ENCODE data around the gene GAL3ST3. TPM values are rescaled to one million over a fixed set of nuclear protein-coding genes. Genes with fewer than 3 reads are reported as not detected.
A peak's percentile ranks its signal among the peaks of the same experiment; 100 is the strongest.

Gene GAL3ST3
- total RNA-seq, 1 donor: not detected

DNA sequence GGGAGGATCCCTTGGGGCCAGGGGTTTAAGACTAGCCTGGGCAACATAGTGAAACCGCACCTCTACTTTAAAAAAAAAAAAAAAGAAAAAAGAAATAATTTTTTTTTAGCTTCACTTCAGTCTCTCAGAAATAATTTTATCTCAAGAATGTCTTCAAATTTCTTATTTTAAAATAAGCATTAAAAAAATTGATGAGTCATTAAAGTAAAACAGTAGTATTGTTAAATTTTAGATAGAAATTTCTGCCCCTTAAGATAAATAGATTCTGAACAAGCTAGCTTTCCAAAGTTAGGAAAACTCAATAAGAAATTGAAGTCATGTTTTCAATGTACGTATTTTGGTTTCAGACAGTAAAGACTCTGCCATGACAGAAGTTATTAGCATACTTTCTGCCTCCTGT is 13.4 kb upstream of the GAL3ST3 start:
- TF ChIP-seq, protein P1, sequence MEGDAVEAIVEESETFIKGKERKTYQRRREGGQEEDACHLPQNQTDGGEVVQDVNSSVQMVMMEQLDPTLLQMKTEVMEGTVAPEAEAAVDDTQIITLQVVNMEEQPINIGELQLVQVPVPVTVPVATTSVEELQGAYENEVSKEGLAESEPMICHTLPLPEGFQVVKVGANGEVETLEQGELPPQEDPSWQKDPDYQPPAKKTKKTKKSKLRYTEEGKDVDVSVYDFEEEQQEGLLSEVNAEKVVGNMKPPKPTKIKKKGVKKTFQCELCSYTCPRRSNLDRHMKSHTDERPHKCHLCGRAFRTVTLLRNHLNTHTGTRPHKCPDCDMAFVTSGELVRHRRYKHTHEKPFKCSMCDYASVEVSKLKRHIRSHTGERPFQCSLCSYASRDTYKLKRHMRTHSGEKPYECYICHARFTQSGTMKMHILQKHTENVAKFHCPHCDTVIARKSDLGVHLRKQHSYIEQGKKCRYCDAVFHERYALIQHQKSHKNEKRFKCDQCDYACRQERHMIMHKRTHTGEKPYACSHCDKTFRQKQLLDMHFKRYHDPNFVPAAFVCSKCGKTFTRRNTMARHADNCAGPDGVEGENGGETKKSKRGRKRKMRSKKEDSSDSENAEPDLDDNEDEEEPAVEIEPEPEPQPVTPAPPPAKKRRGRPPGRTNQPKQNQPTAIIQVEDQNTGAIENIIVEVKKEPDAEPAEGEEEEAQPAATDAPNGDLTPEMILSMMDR (IDR thresholded peaks at IDR 0.05; ENCODE audit: extremely low read depth, low read depth, low read length): no peak
- Histone ChIP-seq H3K36me3 (ENCODE audit: insufficient read depth, low read length) (peaks cover 99% of the 10 kb centered on the region), H3K79me2 (ENCODE audit: insufficient read depth, low read length) (peaks cover 53% of the 10 kb centered on the region)

GRCh38 chr11:66061268-66061667 is 12.3 kb upstream of the GAL3ST3 start:
- Histone ChIP-seq H3K4me2 (ENCODE audit: insufficient read depth, low read length) (no peak overlapping the region), H3K4me1 (ENCODE audit: insufficient read depth, low read length) (no peaks in the 10 kb centered on the region), H3K27ac (ENCODE audit: low read depth, low read length) (no peak overlapping the region), H3K9me3 (ENCODE audit: low read depth, low read length) (no peaks in the 10 kb centered on the region), H3K36me3 (ENCODE audit: insufficient read depth, low read length) (peaks cover 99% of the 10 kb centered on the region), H2AFZ (ENCODE audit: low read length) (no peak overlapping the region), H3K79me2 (ENCODE audit: insufficient read depth, low read length) (peaks cover 58% of the 10 kb centered on the region), H3K27me3 (ENCODE audit: insufficient read depth, low read length) (no peaks in the 10 kb centered on the region), H4K20me1 (ENCODE audit: insufficient read depth, low read length) (peaks cover 4% of the 10 kb centered on the region), H3K4me3 (ENCODE audit: insufficient read depth, low read length) (no peak overlapping the region)
- TF ChIP-seq, protein P1 (IDR thresholded peaks at IDR 0.05; ENCODE audit: extremely low read depth, low read depth, low read length): no peak
- no peak for DNase-seq (ENCODE audit: insufficient read length, low spot score, missing footprints)

More for the DNA sequence above, 13.4 kb upstream of the GAL3ST3 start:
- Histone ChIP-seq H4K20me1 (ENCODE audit: insufficient read depth, low read length) (peaks cover 9% of the 10 kb centered on the region), H3K4me1 (ENCODE audit: insufficient read depth, low read length) (no peaks in the 10 kb centered on the region), H3K4me3 (ENCODE audit: insufficient read depth, low read length) (no peak overlapping the region), H3K9me3 (ENCODE audit: low read depth, low read length) (no peaks in the 10 kb centered on the region), H3K27me3 (ENCODE audit: insufficient read depth, low read length) (no peaks in the 10 kb centered on the region), H3K27ac (ENCODE audit: low read depth, low read length) (no peak overlapping the region), H2AFZ (ENCODE audit: low read length) (no peak overlapping the region), H3K4me2 (ENCODE audit: insufficient read depth, low read length) (no peak overlapping the region)
- no peak for DNase-seq (ENCODE audit: insufficient read length, low spot score, missing footprints)

GRCh38 chr11:66059966-66060680 is 11.2 kb upstream of the GAL3ST3 start:
- Histone ChIP-seq H3K4me3 (ENCODE audit: insufficient read depth, low read length) (no peak overlapping the region), H4K20me1 (ENCODE audit: insufficient read depth, low read length) (peaks cover 2% of the 10 kb centered on the region), H3K27me3 (ENCODE audit: insufficient read depth, low read length) (no peaks in the 10 kb centered on the region), H3K27ac (ENCODE audit: low read depth, low read length) (no peak overlapping the region), H3K79me2 (ENCODE audit: insufficient read depth, low read length) (peaks cover 61% of the 10 kb centered on the region), H2AFZ (ENCODE audit: low read length) (no peak overlapping the region), H3K4me1 (ENCODE audit: insufficient read depth, low read length) (peaks cover 3% of the 10 kb centered on the region), H3K4me2 (ENCODE audit: insufficient read depth, low read length) (no peak overlapping the region), H3K9me3 (ENCODE audit: low read depth, low read length) (no peaks in the 10 kb centered on the region), H3K36me3 (ENCODE audit: insufficient read depth, low read length) (peaks cover 99% of the 10 kb centered on the region)
- TF ChIP-seq, protein P1 (IDR thresholded peaks at IDR 0.05; ENCODE audit: extremely low read depth, low read depth, low read length): no peak
- no peak for DNase-seq (ENCODE audit: insufficient read length, low spot score, missing footprints)

- DNase-seq (ENCODE audit: insufficient read length, low spot score, missing footprints): peak; percentile 46
- no peak overlapping the region for H3K4me3 ChIP-seq (ENCODE audit: insufficient read depth, low read length)
- TF ChIP-seq, protein P1 (IDR thresholded peaks at IDR 0.05; ENCODE audit: extremely low read depth, low read depth, low read length): no peak
- no peak overlapping the region for H2AFZ ChIP-seq (ENCODE audit: low read length)
- peak overlapping the region; percentile 11 for H3K27ac ChIP-seq (ENCODE audit: low read depth, low read length)
- peaks cover 10% of the 10 kb centered on the region for H4K20me1 ChIP-seq (ENCODE audit: insufficient read depth, low read length)
- H3K27me3 ChIP-seq (ENCODE audit: insufficient read depth, low read length): no peaks in the 10 kb centered on the region
- no peak overlapping the region for H3K4me2 ChIP-seq (ENCODE audit: insufficient read depth, low read length)
- peaks cover 63% of the 10 kb centered on the region for H3K79me2 ChIP-seq (ENCODE audit: insufficient read depth, low read length)
- H3K4me1 ChIP-seq (ENCODE audit: insufficient read depth, low read length): peaks cover 16% of the 10 kb centered on the region
- no peaks in the 10 kb centered on the region for H3K9me3 ChIP-seq (ENCODE audit: low read depth, low read length)
- peaks cover 75% of the 10 kb centered on the region for H3K36me3 ChIP-seq (ENCODE audit: insufficient read depth, low read length)
These were observed 7.5 kb upstream of the GAL3ST3 start for GRCh38 chr11:66056501-66056900.

All from osteoblast (primary cell).